SKM-1 (cell line): ENCODE data around the gene CRACR2A.

ENCODE experiments used
- DNase-seq: peaks from one replicate; lab custom pipeline; 2025; ENCODE audit not compliant: unreplicated experiment; lab: John Stamatoyannopoulos, UW

CRACR2A gene

DNA sequence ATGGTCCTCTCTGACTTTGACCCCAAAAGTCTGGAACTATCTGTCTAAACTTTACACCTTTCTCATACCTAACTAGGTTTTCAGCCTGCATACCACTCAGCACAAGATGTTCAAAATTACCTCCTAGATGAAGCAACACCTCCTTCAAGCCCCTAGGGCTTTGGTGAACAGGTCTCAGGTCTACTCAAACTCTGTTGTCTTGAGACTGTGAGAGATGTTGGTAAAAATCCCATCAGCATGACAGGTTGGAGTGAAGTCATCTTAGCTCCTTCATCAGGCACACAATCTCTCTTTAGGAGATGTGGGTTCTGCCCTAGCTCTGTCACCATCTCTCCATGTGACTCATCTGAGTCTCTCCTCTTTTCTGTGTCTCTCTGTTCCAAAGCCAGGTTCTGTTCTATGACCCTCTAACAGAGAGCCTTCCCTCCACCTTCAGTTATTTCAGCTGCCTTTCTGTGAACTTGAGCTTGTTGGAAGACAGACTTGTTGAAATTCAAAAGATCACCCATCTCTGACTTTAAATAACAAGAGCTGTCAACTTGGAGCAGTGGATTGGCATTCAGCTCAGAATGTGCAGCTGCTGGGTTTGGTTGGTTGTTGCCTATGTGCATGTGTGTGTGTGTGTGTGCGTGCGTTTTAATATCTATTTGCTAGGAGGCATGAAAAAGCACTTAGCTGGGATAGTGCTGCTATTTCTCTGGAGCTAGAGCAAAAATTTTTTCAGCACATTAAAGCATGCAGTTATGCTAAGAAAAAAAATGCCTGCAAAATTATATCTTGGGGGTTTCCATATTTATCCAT lies 130.7 kb downstream of the CRACR2A start:
- DNase-seq = no peak

DNA sequence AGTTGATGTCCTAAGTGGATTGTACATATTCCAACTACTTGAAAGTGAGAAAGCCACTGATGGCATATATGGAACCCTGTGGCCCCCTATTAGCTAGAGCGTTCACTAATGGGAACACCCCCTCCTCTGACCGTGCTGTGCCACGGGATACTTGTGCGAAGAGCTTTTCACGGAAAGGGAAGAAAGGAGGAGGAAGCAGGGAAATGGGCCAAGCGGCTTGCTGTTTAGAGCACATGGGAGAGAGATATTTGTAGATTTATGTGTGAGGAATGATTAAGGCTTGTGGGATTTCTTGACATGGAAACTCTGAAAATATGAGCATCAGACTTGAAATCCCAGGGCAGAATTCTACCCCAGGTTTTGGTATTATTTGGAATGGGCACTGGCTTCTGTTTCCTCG lies 132.1 kb downstream of the CRACR2A start:
- DNase-seq = no peak

DNA sequence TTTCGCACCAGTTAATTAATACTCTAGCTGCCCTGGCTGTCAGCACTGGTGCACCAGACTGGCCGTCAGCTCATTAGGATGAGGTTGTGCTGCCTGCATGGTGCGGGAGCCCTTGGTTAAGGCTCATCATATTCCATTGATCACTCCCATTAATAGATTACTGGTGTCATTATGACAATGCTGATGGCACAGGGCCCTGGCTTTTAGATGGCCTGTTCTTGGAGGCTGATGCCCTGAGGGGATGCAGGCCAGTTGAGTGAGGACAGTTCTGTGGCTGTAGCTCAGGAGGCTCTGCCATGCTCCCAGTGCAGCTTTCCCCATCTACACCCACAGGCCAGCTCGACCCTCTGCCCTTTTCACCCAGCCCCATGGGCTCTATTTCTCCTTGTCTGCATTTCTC lies 135.3 kb downstream of the CRACR2A start:
- DNase-seq = no peak

DNA sequence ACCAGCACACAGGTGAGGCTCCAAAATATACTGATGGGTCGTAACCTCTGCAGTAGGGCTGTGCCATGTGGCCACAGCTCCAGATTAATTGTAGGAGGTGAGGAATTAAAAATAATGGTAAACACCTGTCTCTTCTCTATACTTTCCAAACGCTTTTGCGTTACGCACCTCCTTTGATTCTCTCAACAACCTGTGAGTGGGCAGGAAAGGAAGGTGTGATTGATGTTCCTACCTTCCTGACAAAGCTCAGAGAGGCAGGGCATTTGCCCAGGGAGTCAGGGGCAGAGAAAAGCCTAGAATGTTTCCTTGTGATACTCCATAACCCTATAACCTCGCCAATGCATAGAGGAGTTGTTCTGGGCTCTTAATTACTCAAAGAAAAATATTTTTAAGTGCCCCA lies 137.0 kb downstream of the CRACR2A start:
- no peak for DNase-seq

DNA sequence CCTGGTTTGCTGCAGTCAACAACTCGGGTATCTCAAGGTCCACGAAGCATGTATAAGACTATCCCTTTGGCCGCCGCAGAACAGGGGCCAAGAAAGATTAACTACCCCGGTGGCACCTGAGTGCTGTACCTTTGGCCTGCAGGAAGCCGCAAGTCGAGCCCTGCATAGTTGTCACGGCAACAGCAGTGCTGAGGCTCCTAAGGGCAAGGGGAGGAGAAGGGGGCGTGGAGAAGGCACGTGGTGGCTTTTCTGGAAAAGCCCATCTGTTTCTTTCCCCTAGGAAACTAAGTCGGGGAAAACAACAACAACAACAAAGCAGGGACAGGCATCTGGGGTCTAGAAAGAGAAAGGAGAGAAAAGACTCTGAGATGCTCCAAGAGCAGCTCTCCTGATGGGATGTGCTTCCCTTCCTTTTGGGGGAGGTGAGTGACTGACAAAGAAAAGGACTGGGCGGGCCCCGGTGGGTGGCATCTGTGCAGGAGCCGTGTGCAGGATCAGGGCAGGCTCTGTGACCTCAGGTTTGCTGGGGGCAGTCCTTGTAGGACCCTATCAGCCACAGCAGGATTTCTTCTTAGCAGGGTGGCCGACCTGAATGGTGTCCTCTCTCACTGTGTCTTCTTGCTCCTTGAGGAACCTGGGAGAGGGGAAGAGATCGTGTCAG lies 138.0 kb downstream of the CRACR2A start:
- DNase-seq = no peak

DNA sequence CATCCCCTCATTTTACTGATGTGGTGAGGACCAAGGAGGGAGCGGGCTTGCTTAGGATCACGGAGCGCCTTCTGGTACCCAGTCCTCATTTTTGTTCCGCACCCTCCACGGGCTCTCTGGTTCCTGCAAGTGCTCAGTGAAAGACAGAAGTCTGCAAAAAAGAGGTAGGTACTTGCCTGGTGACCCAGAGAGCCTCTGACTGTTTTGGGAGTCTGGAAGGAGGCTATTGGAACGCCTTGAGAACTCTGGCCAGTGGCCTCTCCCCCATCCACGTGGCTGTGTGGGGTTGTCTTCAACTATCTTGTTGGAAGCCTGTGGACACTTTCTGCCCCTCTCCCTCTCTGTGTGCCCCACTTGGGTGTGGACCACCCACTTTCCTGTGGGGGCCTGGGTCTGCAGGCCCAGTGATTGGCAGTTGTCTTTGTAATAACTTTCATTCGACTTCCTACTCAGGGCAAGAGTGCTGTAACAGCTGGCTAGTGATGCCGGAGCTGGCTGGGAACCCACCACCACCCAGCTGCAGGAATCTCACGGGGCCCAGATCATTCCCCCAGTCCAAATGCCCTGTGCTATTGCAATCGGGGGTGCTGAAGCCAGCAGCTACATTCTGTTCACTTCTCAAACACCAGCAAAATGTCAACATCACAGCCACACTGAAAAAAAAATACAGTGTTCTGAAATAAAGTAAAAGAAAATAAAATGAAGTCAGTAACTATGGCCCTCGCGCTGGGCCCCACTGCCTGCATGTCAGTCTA lies 139.1 kb downstream of the CRACR2A start:
- DNase-seq = no peak

DNA sequence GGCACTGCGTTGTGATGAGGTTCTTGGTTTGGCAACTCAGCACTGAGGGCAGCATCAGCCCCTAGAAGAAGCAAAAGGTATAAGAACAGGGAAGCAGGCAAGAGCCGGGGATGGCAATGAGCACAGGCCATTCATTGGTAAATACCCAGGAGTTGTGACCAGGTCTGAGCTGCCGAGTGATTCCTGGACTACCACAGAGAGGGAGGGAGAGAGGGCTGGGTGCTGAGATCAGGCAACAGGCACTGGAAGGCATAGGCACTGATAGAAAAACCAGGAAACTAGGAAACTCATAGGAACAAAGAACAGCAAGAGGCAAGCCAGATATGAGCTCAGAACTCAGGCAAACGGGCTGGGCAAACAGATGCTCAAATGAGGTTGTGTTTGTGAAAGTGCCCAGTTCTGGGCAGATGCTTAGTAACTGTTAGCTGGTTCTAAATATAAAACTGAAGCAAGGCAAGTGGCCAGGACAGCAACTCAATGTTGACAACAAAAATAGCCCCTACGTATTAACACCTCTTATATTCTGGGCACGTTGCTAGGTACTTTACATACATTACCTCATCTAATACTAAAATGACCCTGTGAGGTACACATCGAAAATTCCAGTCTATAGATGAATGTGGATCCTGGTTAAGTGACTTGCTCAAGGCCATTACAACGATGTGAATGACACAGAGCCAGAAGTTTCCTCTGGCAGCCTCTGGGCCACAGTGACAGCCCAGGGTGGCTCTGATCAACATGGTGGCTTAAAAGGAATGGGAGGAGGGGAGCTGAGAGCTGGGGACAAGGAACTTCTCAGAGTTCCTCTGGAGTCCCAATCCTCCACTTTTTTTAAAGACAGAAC lies 140.8 kb downstream of the CRACR2A start:
- no peak for DNase-seq

DNA sequence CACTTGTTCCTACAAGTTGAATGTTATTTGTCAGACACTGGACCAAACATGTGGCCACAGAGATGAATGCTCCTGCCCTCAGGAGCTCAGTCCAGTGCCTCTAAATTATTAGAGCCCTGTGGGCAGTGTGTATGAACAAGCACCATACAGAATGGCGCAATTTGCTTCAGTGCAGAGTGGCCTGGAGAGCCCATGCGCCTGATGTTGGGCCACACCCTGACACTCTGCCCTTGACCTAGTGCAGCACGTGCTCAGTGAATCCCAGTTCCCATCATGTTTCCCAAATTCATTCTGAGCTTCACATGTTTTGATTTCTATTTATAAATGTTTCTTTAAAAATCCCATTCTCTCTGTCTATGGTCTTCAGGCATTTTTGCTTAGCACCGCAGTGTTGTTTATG lies 145.1 kb downstream of the CRACR2A start:
- no peak for DNase-seq

DNA sequence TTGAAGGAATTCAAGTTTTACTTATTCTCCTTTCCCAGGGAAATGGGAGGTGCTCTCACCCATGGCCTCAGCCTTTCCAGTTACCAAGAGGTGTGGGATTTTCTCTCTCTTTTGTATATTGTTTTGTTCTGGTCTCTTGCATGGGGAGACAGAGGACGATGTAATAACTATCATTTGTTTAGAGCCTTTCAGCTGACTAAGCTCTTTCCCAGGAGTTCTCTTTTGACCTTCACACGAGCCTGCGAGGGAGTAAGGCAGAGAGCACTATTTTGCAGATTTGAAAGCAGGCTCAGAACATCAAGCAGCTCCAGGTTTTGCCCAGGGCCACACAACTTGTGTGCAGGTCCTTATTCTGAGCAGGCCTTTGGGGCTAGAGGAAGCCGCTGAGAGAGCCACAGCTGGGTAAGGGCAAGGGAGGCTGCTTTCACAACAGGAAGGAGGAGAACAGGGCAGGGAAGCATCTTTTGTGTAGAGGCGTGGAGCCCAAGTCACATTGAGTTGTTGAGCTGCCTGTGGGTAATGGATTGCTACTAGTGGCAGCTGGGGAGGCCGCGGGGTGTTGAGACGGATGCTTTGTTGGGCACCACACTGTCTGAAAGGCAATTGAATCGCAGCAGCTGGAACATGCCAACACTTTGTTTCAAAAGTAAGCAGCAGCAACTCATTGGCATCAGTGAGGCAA lies 145.7 kb downstream of the CRACR2A start:
- no peak for DNase-seq

DNA sequence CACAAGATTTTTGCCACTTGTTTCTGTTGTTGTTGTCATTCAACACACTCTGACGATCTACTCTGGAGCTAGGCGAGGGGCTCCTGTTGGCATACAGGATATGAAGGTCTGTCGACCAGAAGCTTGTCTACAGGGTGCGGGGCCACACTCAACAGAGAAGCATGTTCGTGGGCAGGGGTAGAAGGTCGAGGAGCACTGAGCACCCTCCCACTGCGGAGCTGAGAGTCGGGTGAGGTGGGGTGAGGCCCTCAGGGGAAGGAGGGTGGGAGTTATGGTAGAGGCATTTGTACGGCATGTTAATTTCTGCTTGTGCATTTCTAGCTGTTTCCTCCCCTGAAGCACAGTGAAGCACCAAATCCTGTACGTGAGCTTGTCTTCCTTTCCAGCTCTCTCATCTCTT lies 146.8 kb downstream of the CRACR2A start:
- DNase-seq = no peak

DNA sequence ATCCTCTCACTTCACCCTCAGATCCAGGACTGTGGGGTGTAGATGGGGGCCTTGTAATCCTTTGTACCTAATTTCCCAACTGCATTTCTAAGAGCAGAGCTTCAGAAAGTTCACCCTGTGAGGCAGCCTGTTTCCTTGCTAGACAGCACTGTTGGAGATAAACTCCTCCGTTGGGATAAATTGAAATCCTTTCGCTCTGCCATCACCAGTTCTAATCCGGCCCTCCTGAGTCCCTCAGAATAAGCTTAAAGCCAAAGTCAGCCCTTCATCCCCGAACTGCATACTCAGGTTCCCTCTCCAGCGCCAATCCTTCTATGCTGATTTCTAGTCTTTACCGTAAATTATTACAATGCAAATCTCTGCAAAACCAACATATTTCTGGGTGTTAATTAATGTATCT lies 147.2 kb downstream of the CRACR2A start:
- no peak for DNase-seq

DNA sequence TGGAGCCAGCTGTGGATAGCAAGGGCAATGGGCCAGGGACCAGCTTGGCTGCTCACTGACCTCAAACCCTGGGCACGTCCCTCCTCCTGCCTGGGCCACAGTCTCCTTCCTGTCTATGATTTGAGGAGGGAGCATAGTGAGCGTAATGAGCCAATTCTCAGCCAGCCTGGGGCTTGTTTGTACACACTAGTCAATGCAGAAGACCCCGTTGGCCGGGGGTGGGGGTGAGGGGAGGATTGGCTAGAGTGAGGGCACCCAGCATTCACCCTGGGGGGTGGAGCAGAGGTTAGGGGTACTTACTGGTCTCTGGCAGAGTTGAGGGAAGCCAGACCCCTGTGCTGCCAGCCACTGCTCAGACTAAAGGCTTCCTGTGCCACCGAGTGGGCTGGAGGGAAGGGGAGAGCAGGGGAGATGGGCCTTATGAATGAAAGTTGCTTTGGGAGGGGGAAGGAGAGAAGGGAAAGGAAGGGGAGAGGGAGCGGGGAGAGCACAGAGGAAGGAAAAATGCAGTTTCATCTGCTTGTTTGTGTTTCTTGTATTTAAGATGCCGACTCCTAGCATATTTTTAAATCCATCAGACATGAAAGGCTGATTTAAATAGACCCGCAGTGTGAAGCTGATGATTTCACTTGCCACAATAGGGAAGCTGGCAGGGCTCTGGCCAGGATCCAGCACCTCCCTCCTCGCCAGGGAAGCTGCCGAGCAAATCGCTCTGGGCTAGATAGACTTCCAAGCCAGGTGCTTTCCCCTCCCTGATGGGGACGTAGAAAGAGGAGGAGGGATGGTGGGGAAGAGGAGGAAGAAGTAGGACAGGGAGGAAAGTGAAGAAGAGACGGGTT lies 147.9 kb downstream of the CRACR2A start:
- no peak for DNase-seq

DNA sequence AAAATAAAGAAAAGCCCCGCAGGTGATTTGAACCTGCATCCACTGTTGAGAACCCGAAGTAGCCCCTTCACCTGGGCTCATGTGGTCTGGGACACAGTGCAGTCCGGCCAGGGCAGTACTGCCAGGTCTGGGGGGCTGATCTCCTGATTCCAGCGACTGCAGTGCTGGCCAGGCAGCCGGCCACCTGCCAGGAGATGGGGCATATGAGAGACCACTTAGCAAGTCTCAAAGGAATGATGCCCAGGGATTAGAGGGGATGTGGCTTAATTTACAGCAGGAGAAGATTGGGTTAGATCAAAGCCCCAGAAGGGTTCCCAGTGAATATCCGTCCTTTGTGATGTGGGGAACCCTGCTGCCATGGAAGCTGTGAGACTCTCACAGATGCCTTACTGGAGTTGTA lies 148.6 kb downstream of the CRACR2A start:
- no peak for DNase-seq

DNA sequence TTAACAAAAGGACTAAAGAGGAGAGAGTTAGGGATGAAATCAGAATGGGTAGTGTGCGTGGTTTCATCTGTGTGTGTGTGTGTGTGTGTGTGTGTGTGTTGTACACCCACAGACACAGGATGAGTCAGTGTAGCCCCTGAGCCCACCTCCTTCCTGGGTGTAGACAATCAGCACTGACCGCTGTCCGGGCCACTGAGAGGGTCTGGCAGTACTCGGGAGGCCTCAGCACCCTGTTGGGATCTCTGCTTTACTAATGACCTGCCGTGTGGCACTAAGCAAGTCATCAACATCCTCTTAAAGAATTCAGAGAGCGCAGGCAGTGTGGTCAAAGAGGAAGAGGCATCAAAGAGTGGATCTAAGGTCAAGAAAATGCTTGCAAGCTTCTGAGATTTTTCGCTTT lies 149.3 kb downstream of the CRACR2A start:
- DNase-seq = no peak

DNA sequence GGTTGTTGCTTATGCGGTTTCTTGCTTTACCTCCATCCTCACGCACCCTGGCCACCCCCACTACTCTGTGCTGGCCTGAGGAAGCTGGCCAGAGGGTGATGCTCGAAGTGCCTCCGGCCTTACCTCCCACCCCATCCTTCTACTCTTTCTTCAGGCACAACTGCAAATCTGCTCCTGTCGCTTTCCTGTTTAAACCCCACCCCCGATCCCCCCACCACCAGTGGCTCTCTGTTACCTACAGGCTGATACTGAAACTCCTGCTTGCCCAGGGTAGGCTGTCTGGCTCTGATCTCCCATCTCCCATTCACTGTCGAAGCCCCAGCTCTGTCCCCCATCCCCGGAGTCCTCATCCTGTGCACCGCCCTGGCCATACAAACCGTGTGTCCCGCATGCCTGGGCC lies 150.4 kb downstream of the CRACR2A start:
- DNase-seq = no peak

DNA sequence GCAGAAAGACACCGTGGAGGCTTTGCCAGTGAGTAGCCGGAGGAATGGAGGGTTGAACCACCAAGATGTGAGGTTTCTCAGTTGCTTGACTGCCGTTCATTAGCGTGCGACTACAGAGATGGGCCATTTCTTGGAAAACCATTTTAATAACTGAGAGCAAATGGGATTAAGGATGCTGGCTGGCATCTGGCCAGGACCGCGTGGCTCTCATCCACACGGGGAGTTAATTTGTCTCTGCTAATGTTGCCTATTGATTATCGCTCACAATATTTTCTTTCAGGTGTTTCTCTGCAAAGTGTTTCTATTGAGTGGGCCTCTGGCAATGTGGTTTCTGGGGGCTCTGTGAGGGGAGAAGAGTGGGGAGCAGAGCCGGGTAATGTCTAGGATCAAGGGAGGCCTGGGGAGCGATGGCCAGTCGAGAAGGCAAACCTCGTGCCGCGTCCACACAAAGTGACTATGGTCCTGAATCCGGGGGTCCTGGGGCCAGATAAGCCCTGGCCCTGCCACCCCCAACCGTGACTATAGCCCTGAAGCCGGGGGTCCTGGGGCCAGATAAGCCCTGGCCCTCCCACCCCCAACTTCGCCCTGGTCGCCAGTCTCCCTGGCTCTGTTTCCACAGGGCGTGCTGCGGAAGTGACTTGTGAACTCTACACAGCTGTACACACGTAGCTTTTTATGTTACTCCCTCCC lies 151.3 kb downstream of the CRACR2A start:
- DNase-seq = no peak

DNA sequence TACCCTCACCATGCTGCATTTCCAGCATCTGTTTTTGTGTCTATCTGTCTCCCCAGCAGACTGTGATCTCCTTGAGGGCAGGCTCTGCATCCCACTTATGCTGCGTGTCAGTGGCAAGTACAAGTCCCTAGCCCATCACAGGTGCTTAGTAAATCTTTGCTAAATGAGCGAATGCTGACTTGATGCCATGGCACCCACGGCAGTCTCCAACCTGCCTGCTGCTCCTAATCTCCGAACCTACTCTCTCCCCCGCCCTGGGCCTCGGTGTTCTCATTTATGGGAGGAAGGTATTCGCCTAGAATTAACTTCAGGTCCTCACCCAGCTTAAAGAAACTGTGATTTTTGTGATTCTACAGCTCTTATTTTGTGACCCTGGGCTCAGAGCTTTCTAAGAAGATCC lies 152.0 kb downstream of the CRACR2A start:
- no peak for DNase-seq

DNA sequence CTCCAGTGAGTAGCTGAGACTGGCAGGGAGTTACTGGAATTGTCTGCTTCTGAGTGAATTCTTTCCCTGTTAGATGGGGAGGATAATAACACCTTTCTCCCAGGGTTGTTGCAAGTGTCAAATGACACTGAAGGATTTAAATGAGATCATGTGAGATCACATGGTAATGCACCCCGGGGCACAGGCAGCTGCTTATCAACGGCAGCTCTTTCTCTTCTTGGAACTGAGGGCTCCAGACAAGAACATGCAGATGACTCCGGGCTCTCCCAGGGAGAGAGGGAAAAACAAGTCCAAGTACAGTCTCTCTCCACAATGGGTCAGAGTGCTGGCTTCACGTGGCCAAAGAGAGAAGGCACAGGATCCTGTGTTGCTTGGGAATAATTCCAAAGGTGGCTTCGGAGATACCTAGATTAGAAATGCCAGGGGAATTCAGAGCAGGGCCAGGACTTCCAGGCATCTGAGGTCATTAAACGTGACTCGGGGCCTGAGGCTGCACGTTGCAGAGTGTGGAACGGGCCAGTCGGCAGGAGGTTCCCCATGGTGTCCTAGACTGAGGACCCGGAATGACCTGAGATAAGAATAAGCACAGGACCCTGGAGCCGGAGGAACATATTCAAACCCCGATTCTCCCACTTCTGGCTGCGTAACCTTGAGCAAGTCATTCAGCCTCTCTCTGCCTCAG lies 152.7 kb downstream of the CRACR2A start:
- DNase-seq = no peak
